Natural killer cell (primary cell): ENCODE measurements around the gene TPH2. TPM values are rescaled to one million over a fixed set of nuclear protein-coding genes. Genes with fewer than 3 reads are reported as not detected.

Source experiments
- ATAC-seq, 3 donors: fragments of 150-1000 bp in 2 of 3; fragments of 200-7000 bp in 1 of 3; cut with Tn5 transposase; 1 replicate in 1 of 3; 2 replicates in 2 of 3; pipeline ENCODE4 v1.10.0; 2021; ENCODE audit warnings: mild to moderate bottlenecking in 2 of 3, moderate library complexity in 2 of 3
- DNase-seq, 2 donors: peaks; one replicate each; pipeline versions ENCODE4 v3.0.0 to v3.0.0-alpha.2; 2013 to 2021; ENCODE audit warnings: mixed read lengths in 1 of 2
- H3K27ac ChIP-seq: one replicate; pipeline ENCODE4 v1.5.1; 2013; ENCODE audit warnings: mild to moderate bottlenecking, low read length
- H3K27me3 ChIP-seq: one replicate; pipeline ENCODE4 v1.6.1; 2013; ENCODE audit warnings: low read length; ENCODE audit not compliant: control insufficient read depth, insufficient read depth
- H3K36me3 ChIP-seq: one replicate; pipeline ENCODE4 v1.6.1; 2013; ENCODE audit warnings: low read length; ENCODE audit not compliant: control insufficient read depth, insufficient read depth
- H3K4me1 ChIP-seq: one replicate; pipeline ENCODE4 v1.6.1; 2013; ENCODE audit warnings: low read length; ENCODE audit not compliant: control insufficient read depth, insufficient read depth
- H3K4me3 ChIP-seq: one replicate; pipeline ENCODE4 v1.5.1; 2013; ENCODE audit warnings: low read length
- H3K9me3 ChIP-seq: one replicate; pipeline ENCODE4 v1.6.1; 2013; ENCODE audit warnings: low read length; ENCODE audit not compliant: control insufficient read depth, insufficient read depth
- H3K27ac Mint-ChIP-seq, 2 donors: one replicate each; pipeline ENCODE4 v1.8.0; 2022; ENCODE audit warnings: mild to moderate bottlenecking in 2 of 2, mixed read lengths in 2 of 2, moderate library complexity in 1 of 2
- H3K27me3 Mint-ChIP-seq, 2 donors: one replicate each; pipeline ENCODE4 v1.8.0; 2022; ENCODE audit warnings: low read depth in 2 of 2, mixed read lengths in 2 of 2
- H3K36me3 Mint-ChIP-seq: one replicate; pipeline ENCODE4 v1.8.0; 2022; ENCODE audit warnings: mixed read lengths
- H3K4me1 Mint-ChIP-seq, 2 donors: one replicate each; pipeline ENCODE4 v1.8.0; 2022; ENCODE audit warnings: mixed read lengths in 2 of 2
- H3K4me3 Mint-ChIP-seq: one replicate; pipeline ENCODE4 v1.8.0; 2022; ENCODE audit warnings: mild to moderate bottlenecking, moderate library complexity, mixed read lengths
- H3K9me3 Mint-ChIP-seq, 2 donors: one replicate each; pipeline ENCODE4 v1.8.0; 2022; ENCODE audit warnings: mixed read lengths in 2 of 2
- WGBS: methylation state at CpG from one replicate; pipeline ENCODE4 v1.1.7; 2013; ENCODE audit warnings: missing lambda C conversion rate; ENCODE audit not compliant: insufficient coverage; 5-methylcytosine and 5-hydroxymethylcytosine counted together
- intact Hi-C: fragments of 100-400 bp; cut with micrococcal nuclease; formaldehyde crosslinking; loops from one replicate; pipeline ENCODE4 v1.14.2; 2022
- total RNA-seq, 4 donors: library from RNA; stranded (reverse); fragments of 120-200 nt in 1 of 4; gene quantifications; one replicate each; pipeline versions ENCODE4 v1.2.3 to v1.2.4, GENCODE V29; 2013 to 2022
- TF ChIP-seq, protein P1 (sequence below): fragments of 200-600 bp; IDR thresholded peaks from one replicate; pipeline ENCODE4 v1.8.0; 2022; ENCODE audit warnings: antibody characterized with exemption

The TPH2 gene
- total RNA-seq, 3 donors from 2014 or later (not counting 1 experiment from before 2014, with no cell fraction given), result not detected

- Histone ChIP-seq H3K9me3 (no peaks in the 10 kb centered on the region), H3K27me3 (no peaks in the 10 kb centered on the region), H3K4me3 (no peak overlapping the region), H3K4me1 (no peaks in the 10 kb centered on the region), H3K36me3 (no peaks in the 10 kb centered on the region), H3K27ac (no peak overlapping the region)
- H3K36me3 Mint-ChIP-seq, result no peaks in the 10 kb centered on the region
- H3K27ac Mint-ChIP-seq, result no peak overlapping the region
- no peaks in the 10 kb centered on the region for H3K4me1 Mint-ChIP-seq
- TF ChIP-seq, protein P1, sequence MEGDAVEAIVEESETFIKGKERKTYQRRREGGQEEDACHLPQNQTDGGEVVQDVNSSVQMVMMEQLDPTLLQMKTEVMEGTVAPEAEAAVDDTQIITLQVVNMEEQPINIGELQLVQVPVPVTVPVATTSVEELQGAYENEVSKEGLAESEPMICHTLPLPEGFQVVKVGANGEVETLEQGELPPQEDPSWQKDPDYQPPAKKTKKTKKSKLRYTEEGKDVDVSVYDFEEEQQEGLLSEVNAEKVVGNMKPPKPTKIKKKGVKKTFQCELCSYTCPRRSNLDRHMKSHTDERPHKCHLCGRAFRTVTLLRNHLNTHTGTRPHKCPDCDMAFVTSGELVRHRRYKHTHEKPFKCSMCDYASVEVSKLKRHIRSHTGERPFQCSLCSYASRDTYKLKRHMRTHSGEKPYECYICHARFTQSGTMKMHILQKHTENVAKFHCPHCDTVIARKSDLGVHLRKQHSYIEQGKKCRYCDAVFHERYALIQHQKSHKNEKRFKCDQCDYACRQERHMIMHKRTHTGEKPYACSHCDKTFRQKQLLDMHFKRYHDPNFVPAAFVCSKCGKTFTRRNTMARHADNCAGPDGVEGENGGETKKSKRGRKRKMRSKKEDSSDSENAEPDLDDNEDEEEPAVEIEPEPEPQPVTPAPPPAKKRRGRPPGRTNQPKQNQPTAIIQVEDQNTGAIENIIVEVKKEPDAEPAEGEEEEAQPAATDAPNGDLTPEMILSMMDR, result no peak
- peaks cover 7% of the 10 kb centered on the region in 2 donors for H3K27me3 Mint-ChIP-seq
- H3K9me3 Mint-ChIP-seq, result no peaks in the 10 kb centered on the region
- intact Hi-C loops, result no loop called here
- 84% methylated on average over 9 of the region's 9 CpGs for WGBS
- DNase-seq (no peak), ATAC-seq (no peak)
- H3K4me3 Mint-ChIP-seq, result no peak overlapping the region
These were observed 62.5 kb downstream of the TPH2 start for GRCh38 chr12:72000969-72001648.

- DNase-seq (no peak), ATAC-seq (no peak)
- no peak overlapping the region for H3K27ac Mint-ChIP-seq
- no peaks in the 10 kb centered on the region for H3K27me3 ChIP-seq
- no peak overlapping the region for H3K4me3 Mint-ChIP-seq
- H3K27ac ChIP-seq, result no peak overlapping the region
- H3K36me3 Mint-ChIP-seq, result no peaks in the 10 kb centered on the region
- no peaks in the 10 kb centered on the region for H3K9me3 ChIP-seq
- intact Hi-C loops, result no loop called here
- WGBS, result 85% methylated on average over 1 of the region's 2 CpGs
- H3K4me1 Mint-ChIP-seq, result no peaks in the 10 kb centered on the region
- H3K36me3 ChIP-seq, result no peaks in the 10 kb centered on the region
- TF ChIP-seq, protein P1, result no peak
- H3K4me3 ChIP-seq, result no peak overlapping the region
- H3K4me1 ChIP-seq, result no peaks in the 10 kb centered on the region
- H3K27me3 Mint-ChIP-seq, result peaks cover 7 to 8% of the 10 kb centered on the region in 2 donors
- no peaks in the 10 kb centered on the region for H3K9me3 Mint-ChIP-seq
These were observed 68.1 kb downstream of the TPH2 start for GRCh38 chr12:72006766-72007165.

- Histone ChIP-seq H3K4me1 (no peaks in the 10 kb centered on the region), H3K4me3 (no peak overlapping the region), H3K36me3 (no peaks in the 10 kb centered on the region), H3K27me3 (no peaks in the 10 kb centered on the region), H3K9me3 (no peaks in the 10 kb centered on the region), H3K27ac (no peak overlapping the region)
- no peak overlapping the region for H3K4me3 Mint-ChIP-seq
- no peaks in the 10 kb centered on the region for H3K9me3 Mint-ChIP-seq
- H3K27me3 Mint-ChIP-seq, result peaks cover 5 to 7% of the 10 kb centered on the region in 2 donors
- H3K36me3 Mint-ChIP-seq, result no peaks in the 10 kb centered on the region
- no peak overlapping the region for H3K27ac Mint-ChIP-seq
- ATAC-seq (no peak), DNase-seq (no peak)
- no peaks in the 10 kb centered on the region for H3K4me1 Mint-ChIP-seq
- TF ChIP-seq, protein P1, result no peak
- intact Hi-C loops, result no loop called here
- 80% methylated on average over 2 of the region's 4 CpGs for WGBS
These were observed 71.7 kb downstream of the TPH2 start for GRCh38 chr12:72010356-72010755.

DNA sequence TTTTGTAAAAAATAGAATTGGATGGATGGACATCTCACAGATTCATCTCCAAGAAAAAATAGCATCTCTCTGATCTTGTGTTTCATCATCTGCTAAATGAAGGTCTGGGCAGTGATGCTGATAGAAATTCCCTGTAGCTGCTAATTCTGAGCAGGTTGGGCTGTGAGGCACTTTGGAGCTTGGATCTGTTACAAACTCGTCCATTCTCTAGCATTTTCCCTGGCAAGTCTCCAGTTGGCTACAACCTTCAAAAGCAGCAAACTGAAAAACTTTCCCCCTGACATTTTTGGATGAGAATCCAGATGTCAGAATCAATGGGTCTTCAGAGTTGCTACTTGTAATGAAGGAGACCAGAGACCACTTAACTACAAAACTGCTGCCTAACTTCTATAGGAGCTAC is 72.7 kb downstream of the TPH2 start:
- DNase-seq (no peak), ATAC-seq (no peak)
- no peak overlapping the region for H3K27ac ChIP-seq
- 44% methylated on average over 1 of the region's 1 CpG for WGBS
- H3K4me1 ChIP-seq, result no peaks in the 10 kb centered on the region
- Mint-ChIP-seq H3K4me3 (no peak overlapping the region), H3K27ac (no peak overlapping the region), H3K4me1 (no peaks in the 10 kb centered on the region), H3K9me3 (no peaks in the 10 kb centered on the region), H3K27me3 (peaks cover 0 to 7% of the 10 kb centered on the region in 2 donors), H3K36me3 (no peaks in the 10 kb centered on the region)
- no peaks in the 10 kb centered on the region for H3K27me3 ChIP-seq
- TF ChIP-seq, protein P1, result no peak
- intact Hi-C loops, result no loop called here
- H3K36me3 ChIP-seq, result no peaks in the 10 kb centered on the region
- no peaks in the 10 kb centered on the region for H3K9me3 ChIP-seq
- no peak overlapping the region for H3K4me3 ChIP-seq
